Activated CD8-positive, alpha-beta memory T cell treated with anti-CD3 and anti-CD28 coated beads, Interleukin-2, amount 10 ng/mL, durations not matched to agents 7 days and 5 days (primary cell): Measurements from ENCODE around the gene CDH4. TPM values are rescaled to one million over a fixed set of nuclear protein-coding genes. Genes with fewer than 3 reads are reported as not detected.

ENCODE experiments used
- ATAC-seq: fragments of 150-1000 bp; cut with Tn5 transposase; one replicate; pipeline ENCODE4 v1.10.0; 2021; ENCODE audit warnings: moderate library complexity
- CTCF ChIA-PET: fragments of 350-600 bp; sonication (Branson Sonifier 250); formaldehyde crosslinking; loops from one replicate; lab custom pipeline; 2021; ENCODE audit warnings: antibody characterized with exemption; lab: Charles Lee
- DNase-seq: peaks from one replicate; pipeline ENCODE4 v3.0.0-alpha.2; 2020
- H3K27ac Mint-ChIP-seq: one replicate; pipeline ENCODE4 v1.8.0; 2021; ENCODE audit warnings: mild to moderate bottlenecking, mixed read lengths
- H3K27me3 Mint-ChIP-seq: one replicate; pipeline ENCODE4 v1.8.0; 2021; ENCODE audit warnings: mixed read lengths
- H3K36me3 Mint-ChIP-seq: one replicate; pipeline ENCODE4 v1.8.0; 2021; ENCODE audit warnings: mild to moderate bottlenecking, mixed read lengths
- H3K4me1 Mint-ChIP-seq: one replicate; pipeline ENCODE4 v1.8.0; 2021; ENCODE audit warnings: mixed read lengths
- H3K4me3 Mint-ChIP-seq: one replicate; pipeline ENCODE4 v1.8.0; 2021; ENCODE audit warnings: mild to moderate bottlenecking, moderate library complexity, mixed read lengths
- H3K9me3 Mint-ChIP-seq: one replicate; pipeline ENCODE4 v1.8.0; 2022; ENCODE audit warnings: low read depth, mixed read lengths
- total RNA-seq, 2 experiments: library from RNA; stranded (reverse); gene quantifications; one replicate each; pipeline ENCODE4 v1.2.3, GENCODE V29; 2021

The CDH4 gene
- total RNA-seq, 2 experiments from 2014 or later = 0.02 TPM; not detected in 1

GRCh38 chr20:61234224-61234890, 17.7 kb upstream of the CDH4 start:
- Mint-ChIP-seq H3K27me3 (no peaks in the 10 kb centered on the region), H3K27ac (no peak overlapping the region), H3K36me3 (no peaks in the 10 kb centered on the region), H3K4me3 (no peak overlapping the region), H3K9me3 (peaks cover 2% of the 10 kb centered on the region), H3K4me1 (no peaks in the 10 kb centered on the region)
- DNase-seq = no peak
- CTCF ChIA-PET = no interaction called here
- ATAC-seq = no peak

- no peaks in the 10 kb centered on the region for H3K27me3 Mint-ChIP-seq
- H3K36me3 Mint-ChIP-seq = no peaks in the 10 kb centered on the region
- H3K27ac Mint-ChIP-seq = no peak overlapping the region
- DNase-seq (no peak), ATAC-seq (no peak)
- CTCF ChIA-PET = no interaction called here
- peaks cover 2% of the 10 kb centered on the region for H3K9me3 Mint-ChIP-seq
- H3K4me1 Mint-ChIP-seq = no peaks in the 10 kb centered on the region
- H3K4me3 Mint-ChIP-seq = no peak overlapping the region
These were observed 15.3 kb upstream of the CDH4 start for GRCh38 chr20:61236713-61237112.

GRCh38 chr20:61238813-61239212, 13.2 kb upstream of the CDH4 start:
- Mint-ChIP-seq H3K27ac (no peak overlapping the region), H3K9me3 (peaks cover 2% of the 10 kb centered on the region), H3K4me3 (no peak overlapping the region), H3K27me3 (no peaks in the 10 kb centered on the region), H3K36me3 (no peaks in the 10 kb centered on the region), H3K4me1 (no peaks in the 10 kb centered on the region)
- DNase-seq (no peak), ATAC-seq (no peak)
- CTCF ChIA-PET = interaction anchor here (1.5 kb wide), 1 partner anchor 10 kb away, joined by 4 read pairs; no protein-coding TSS in a partner anchor

- CTCF ChIA-PET = no interaction called here
- Mint-ChIP-seq H3K4me1 (no peaks in the 10 kb centered on the region), H3K4me3 (no peak overlapping the region), H3K27me3 (no peaks in the 10 kb centered on the region), H3K36me3 (no peaks in the 10 kb centered on the region), H3K27ac (no peak overlapping the region), H3K9me3 (peaks cover 2% of the 10 kb centered on the region)
- DNase-seq = no peak
- no peak for ATAC-seq
These were observed 11.2 kb upstream of the CDH4 start for GRCh38 chr20:61240814-61241213.

GRCh38 chr20:61244213-61244612, 7.8 kb upstream of the CDH4 start:
- DNase-seq (no peak), ATAC-seq (no peak)
- Mint-ChIP-seq H3K27me3 (peaks cover under 1% of the 10 kb centered on the region), H3K9me3 (peaks cover 2% of the 10 kb centered on the region), H3K36me3 (no peaks in the 10 kb centered on the region), H3K4me3 (no peak overlapping the region), H3K4me1 (no peaks in the 10 kb centered on the region), H3K27ac (no peak overlapping the region)
- CTCF ChIA-PET = interaction anchor here (1.3 kb wide), 1 partner anchor 15 kb away, joined by 6 read pairs; no protein-coding TSS in a partner anchor

- peaks cover 2% of the 10 kb centered on the region for H3K9me3 Mint-ChIP-seq
- CTCF ChIA-PET = no interaction called here
- DNase-seq = no peak
- no peak overlapping the region for H3K27ac Mint-ChIP-seq
- no peaks in the 10 kb centered on the region for H3K4me1 Mint-ChIP-seq
- no peaks in the 10 kb centered on the region for H3K36me3 Mint-ChIP-seq
- no peak for ATAC-seq
- H3K4me3 Mint-ChIP-seq = no peak overlapping the region
- H3K27me3 Mint-ChIP-seq = peaks cover 19% of the 10 kb centered on the region
These were observed 5.8 kb upstream of the CDH4 start for GRCh38 chr20:61246269-61246668.

- Mint-ChIP-seq H3K9me3 (no peaks in the 10 kb centered on the region), H3K4me3 (no peak overlapping the region), H3K27ac (no peak overlapping the region), H3K36me3 (no peaks in the 10 kb centered on the region), H3K4me1 (no peaks in the 10 kb centered on the region), H3K27me3 (peaks cover 34% of the 10 kb centered on the region)
- ATAC-seq = no peak
- CTCF ChIA-PET = no interaction called here
- DNase-seq = no peak
These were observed 2.4 kb upstream of the CDH4 start for GRCh38 chr20:61249626-61250025.

- no peak overlapping the region for H3K4me3 Mint-ChIP-seq
- peaks cover 48% of the 10 kb centered on the region for H3K27me3 Mint-ChIP-seq
- no peak overlapping the region for H3K27ac Mint-ChIP-seq
- no peaks in the 10 kb centered on the region for H3K9me3 Mint-ChIP-seq
- CTCF ChIA-PET = interaction anchor here (1.3 to 1.6 kb wide), 2 partner anchors 10 to 24 kb away, joined by 4 read pairs; no protein-coding TSS in a partner anchor
- DNase-seq (no peak), ATAC-seq (no peak)
- no peaks in the 10 kb centered on the region for H3K4me1 Mint-ChIP-seq
- H3K36me3 Mint-ChIP-seq = no peaks in the 10 kb centered on the region
These were observed 671 bp downstream of the CDH4 start for GRCh38 chr20:61252601-61253263.

GRCh38 chr20:61253264-61253639, 1.2 kb downstream of the CDH4 start:
- ATAC-seq = no peak
- CTCF ChIA-PET = interaction anchor here (1.3 kb wide), 1 partner anchor 10 kb away, joined by 4 read pairs; no protein-coding TSS in a partner anchor

GRCh38 chr20:61253640-61254511, 1.8 kb downstream of the CDH4 start:
- CTCF ChIA-PET = interaction anchor here (1.3 kb wide), 1 partner anchor 9 kb away, joined by 4 read pairs; no protein-coding TSS in a partner anchor
- Mint-ChIP-seq H3K9me3 (no peaks in the 10 kb centered on the region), H3K36me3 (no peaks in the 10 kb centered on the region), H3K4me1 (no peaks in the 10 kb centered on the region), H3K27ac (peak overlapping the region; percentile 19), H3K27me3 (peaks cover 48% of the 10 kb centered on the region), H3K4me3 (no peak overlapping the region)
- no peak for DNase-seq
- ATAC-seq = no peak

More at GRCh38 chr20:61253264-61253639, 1.2 kb downstream of the CDH4 start:
- DNase-seq = no peak
- Mint-ChIP-seq H3K4me1 (no peaks in the 10 kb centered on the region), H3K9me3 (no peaks in the 10 kb centered on the region), H3K36me3 (no peaks in the 10 kb centered on the region), H3K4me3 (no peak overlapping the region), H3K27ac (no peak overlapping the region), H3K27me3 (peaks cover 48% of the 10 kb centered on the region)

- no peaks in the 10 kb centered on the region for H3K9me3 Mint-ChIP-seq
- no peak overlapping the region for H3K4me3 Mint-ChIP-seq
- peaks cover 41% of the 10 kb centered on the region for H3K27me3 Mint-ChIP-seq
- no peak for ATAC-seq
- no peaks in the 10 kb centered on the region for H3K4me1 Mint-ChIP-seq
- no peak overlapping the region for H3K27ac Mint-ChIP-seq
- CTCF ChIA-PET = no interaction called here
- no peak for DNase-seq
- H3K36me3 Mint-ChIP-seq = no peaks in the 10 kb centered on the region
These were observed 3.0 kb downstream of the CDH4 start for GRCh38 chr20:61254881-61255626.

GRCh38 chr20:61256365-61256764, 4.3 kb downstream of the CDH4 start:
- Mint-ChIP-seq H3K27me3 (peaks cover 28% of the 10 kb centered on the region), H3K4me1 (no peaks in the 10 kb centered on the region)

GRCh38 chr20:61256824-61257223, 4.8 kb downstream of the CDH4 start:
- Mint-ChIP-seq H3K27ac (no peak overlapping the region), H3K4me1 (no peaks in the 10 kb centered on the region), H3K27me3 (peaks cover 23% of the 10 kb centered on the region), H3K4me3 (no peak overlapping the region), H3K9me3 (no peaks in the 10 kb centered on the region), H3K36me3 (no peaks in the 10 kb centered on the region)
- DNase-seq (no peak), ATAC-seq (no peak)
- CTCF ChIA-PET = no interaction called here

More at GRCh38 chr20:61256365-61256764, 4.3 kb downstream of the CDH4 start:
- no peak for ATAC-seq
- Mint-ChIP-seq H3K27ac (no peak overlapping the region), H3K36me3 (no peaks in the 10 kb centered on the region), H3K4me3 (no peak overlapping the region), H3K9me3 (no peaks in the 10 kb centered on the region)
- DNase-seq = no peak
- CTCF ChIA-PET = no interaction called here
